HepG2 (cell line): ENCODE results near the gene MAPK12. TPM values are rescaled to one million over a fixed set of nuclear protein-coding genes. Genes with fewer than 3 reads are reported as not detected.
A peak's percentile ranks its signal among the peaks of the same experiment; 100 is the strongest.

ENCODE experiments used
- ATAC-seq: fragments of 200-7000 bp; cut with Tn5 transposase; 3 replicates; pipeline ENCODE4 v1.9.1; 2020; ENCODE audit warnings: mild to moderate bottlenecking, moderate library complexity
- BruUV-seq: library from RNA; stranded (reverse); fragments of 400-500 nt; replicated peaks from 2 replicates; lab custom pipeline; 2021; lab: Mats Ljungman, UMichigan
- CTCF ChIA-PET: fragments of 300-600 bp; formaldehyde crosslinking; extraction: SDS; loops from one replicate; lab custom pipeline; 2021; ENCODE audit warnings: low total read pairs, inconsistent platforms, low intra/inter-chr PET ratio; lab: Yijun Ruan, JAX
- POLR2A ChIA-PET: fragments of 350-600 bp; sonication (Branson Sonifier 250); formaldehyde crosslinking; loops from one replicate; lab custom pipeline; 2020; ENCODE audit warnings: antibody characterized with exemption, inconsistent platforms; lab: Yijun Ruan, JAX
- DNase-seq: peaks from one replicate; pipeline ENCODE4 v3.0.0-alpha.2; 2015; ENCODE audit warnings: low spot score
- FAIRE-seq: peaks from 3 replicates; lab custom pipeline; 2011; peaks lifted over from hg19 to GRCh38; lab: Jason Lieb, UNC
- H2AFZ ChIP-seq: one replicate; pipeline ENCODE4 v1.6.1; 2011; ENCODE audit warnings: low read length, inconsistent platforms
- H3K27ac ChIP-seq: fragments of 300-600 bp; 3 replicates; pipeline ENCODE4 v1.8.0; 2011; ENCODE audit warnings: mixed run types, mild to moderate bottlenecking, mixed read lengths, low read length, inconsistent platforms; ENCODE audit not compliant: insufficient read depth; ENCODE audit errors: extremely low read length
- H3K27me3 ChIP-seq, 2 experiments: fragments of 200-600 bp in 1 of 2; 2 replicates in 1 of 2; 3 replicates in 1 of 2; pipeline versions ENCODE4 v1.6.0 to v1.8.0; 2011; ENCODE audit warnings: low read length in 2 of 2, mild to moderate bottlenecking in 2 of 2, moderate library complexity in 2 of 2, inconsistent platforms in 1 of 2; ENCODE audit not compliant: insufficient read depth in 2 of 2, control insufficient read depth in 1 of 2
- H3K36me3 ChIP-seq, 2 experiments: fragments of 200-600 bp in 1 of 2; replicated peaks in 1 of 2; 2 replicates in 1 of 2; 3 replicates in 1 of 2; pipeline versions ENCODE4 v1.5.1 to v1.8.0; 2011; ENCODE audit warnings: low read length in 2 of 2, inconsistent platforms in 1 of 2; ENCODE audit not compliant: insufficient read depth in 2 of 2, control insufficient read depth in 1 of 2
- H3K4me1 ChIP-seq: 2 replicates; pipeline ENCODE4 v1.5.1; 2012; ENCODE audit warnings: low read length, inconsistent platforms; ENCODE audit not compliant: insufficient read depth
- H3K4me2 ChIP-seq: 2 replicates; pipeline ENCODE4 v1.6.0; 2011; ENCODE audit warnings: low read depth, low read length, inconsistent platforms
- H3K4me3 ChIP-seq, 3 experiments: fragments of 200-600 bp in 1 of 3; sonication (generic), shearing (Covaris generic) in 1 of 3; replicated peaks in 1 of 3; 2 replicates each; pipeline ENCODE4 v1.5.1; 2011 to 2016; ENCODE audit warnings: low read length in 3 of 3, inconsistent platforms in 2 of 3, low read depth in 2 of 3, mild to moderate bottlenecking in 2 of 3, control low read depth in 1 of 3, mixed read lengths in 1 of 3; ENCODE audit not compliant: insufficient read depth in 1 of 3
- H3K79me2 ChIP-seq: one replicate; pipeline ENCODE4 v1.6.1; 2011; ENCODE audit warnings: low read length, inconsistent platforms; ENCODE audit not compliant: insufficient read depth
- H3K9ac ChIP-seq: 2 replicates; pipeline ENCODE4 v1.6.0; 2011; ENCODE audit warnings: mild to moderate bottlenecking, low read depth, low read length, inconsistent platforms; ENCODE audit not compliant: insufficient read depth
- H3K9me3 ChIP-seq: 2 replicates; pipeline ENCODE4 v1.5.1; 2012; ENCODE audit warnings: mild to moderate bottlenecking, low read length
- H4K20me1 ChIP-seq: 2 replicates; pipeline ENCODE4 v1.6.0; 2011; ENCODE audit warnings: inconsistent platforms, mild to moderate bottlenecking, low read length, moderate library complexity; ENCODE audit not compliant: insufficient read depth
- AGO2 ChIP-seq: fragments of 200-400 bp; formaldehyde crosslinking; optimal IDR thresholded peaks from 2 replicates; pipeline ENCODE3; 2017; ENCODE audit warnings: mild to moderate bottlenecking, low read depth, low read length, moderate library complexity
- MED1 ChIP-seq: sonication (generic); formaldehyde crosslinking; IDR thresholded peaks from 2 replicates; pipeline ENCODE4 v1.4.0; 2020; ENCODE audit warnings: missing genetic modification reagents
- PHB2 ChIP-seq: fragments of 450-650 bp; IDR thresholded peaks from 2 replicates; pipeline ENCODE4 v1.6.1; 2018; ENCODE audit not compliant: partially characterized antibody
- POLR2AphosphoS5 ChIP-seq: IDR thresholded peaks from 2 replicates; pipeline ENCODE4 v1.6.1; 2012; ENCODE audit warnings: low read depth, low read length
- SMARCE1 ChIP-seq: fragments of 450-650 bp; IDR thresholded peaks from 2 replicates; pipeline ENCODE4 v1.6.1; 2017; ENCODE audit warnings: borderline replicate concordance
- STAG1 ChIP-seq: sonication (generic); formaldehyde crosslinking; IDR thresholded peaks from 2 replicates; pipeline ENCODE4 v1.4.0; 2020; ENCODE audit warnings: missing genetic modification reagents
- ZBTB33 ChIP-seq: sonication (generic); formaldehyde crosslinking; IDR thresholded peaks from 2 replicates; pipeline ENCODE4 v1.4.0; 2020; ENCODE audit warnings: missing genetic modification reagents
- ZNF678 ChIP-seq: sonication (generic); formaldehyde crosslinking; IDR thresholded peaks from 2 replicates; pipeline ENCODE4 v1.4.0; 2020; ENCODE audit warnings: mild to moderate bottlenecking, missing genetic modification reagents
- ZNF883 ChIP-seq: sonication (generic); formaldehyde crosslinking; IDR thresholded peaks from 2 replicates; pipeline ENCODE4 v1.5.1; 2020; ENCODE audit warnings: mild to moderate bottlenecking, missing genetic modification reagents; ENCODE audit errors: not compliant biosample characterization
- WGBS: methylation state at CpG from one replicate; pipeline ENCODE4 v1.1.6; 2017; ENCODE audit warnings: low lambda C conversion rate; 5-methylcytosine and 5-hydroxymethylcytosine counted together
- in situ Hi-C: cut with HindIII; loops from 2 replicates; pipeline ENCODE4 v1.10.0; 2017; ENCODE audit warnings: low pct_unique_long_range_greater_than_20kb; ENCODE audit not compliant: extremely low pct_ligation_motif_present
- intact Hi-C: fragments of 100-400 bp; cut with micrococcal nuclease; formaldehyde crosslinking; loops from one replicate; pipeline ENCODE4 v1.10.0; 2022; ENCODE audit not compliant: unreplicated experiment
- polyA plus RNA-seq, 8 experiments: library from polyadenylated mRNA; depleted of rRNA in 3 of 8; stranded (reverse) in 7 of 8; unstranded in 1 of 8; fragments of >200 nt; fragmentation: Illumina TruSeq in 4 of 8; extraction: Trizol in 4 of 8; gene quantifications; 2 replicates each; pipeline versions ENCODE4 v1.2.1 to v1.2.3, GENCODE V29; 2011 to 2016; ENCODE audit warnings: low read depth in 4 of 8, missing spikeins in 1 of 8, mixed read lengths in 1 of 8; ENCODE audit not compliant: insufficient read depth in 1 of 8
- total RNA-seq, 5 experiments: library from RNA; depleted of rRNA; stranded (reverse); fragments of >200 nt; fragmentation: Illumina TruSeq; extraction: Trizol; gene quantifications; 2 replicates each; pipeline ENCODE4 v1.2.3, GENCODE V29; 2016; ENCODE audit warnings: low read depth in 1 of 5
- TF ChIP-seq, protein P1 (sequence below): sonication (generic); formaldehyde crosslinking; IDR thresholded peaks from 2 replicates; pipeline ENCODE4 v1.5.0; 2020; ENCODE audit warnings: mild to moderate bottlenecking, missing genetic modification reagents, borderline replicate concordance

Gene MAPK12
- total and polyA plus RNA-seq, 2 of the 13 experiments (the other 11 are each of a cell fraction or from before 2014, with no cell fraction given) = 22.2 to 23.3 TPM

GRCh38 chr22:50207383-50208140 lies 53.9 kb downstream of the MAPK12 start:
- TF ChIP-seq SMARCE1 = no peak
- peak; percentile 46 for TF ChIP-seq AGO2
- TF ChIP-seq PHB2 = no peak
- Histone ChIP-seq H3K79me2 (peaks cover 15% of the 10 kb centered on the region), H2AFZ (no peak overlapping the region), H3K4me2 (no peak overlapping the region), H4K20me1 (peaks cover 2% of the 10 kb centered on the region; the same call in 1 of the 2 replicates), H3K27ac (no peak overlapping the region), H3K9me3 (no peaks in the 10 kb centered on the region), H3K4me1 (peaks cover 28% of the 10 kb centered on the region), H3K36me3 (peaks cover 6 to 38% of the 10 kb centered on the region in 2 experiments; a peak in 4 of 5 replicates), H3K9ac (no peak overlapping the region), H3K27me3 (no peaks in the 10 kb centered on the region), H3K4me3 (no peak overlapping the region)
- POLR2A ChIA-PET = interaction anchor here (1.2 kb wide), 1 partner anchor 62 kb away, joined by 3 read pairs; no protein-coding TSS in a partner anchor
- FAIRE-seq (no peak), ATAC-seq (no peak), DNase-seq (no peak)
- CTCF ChIA-PET = interaction anchor here (0.9 kb wide), 2 partner anchors 58 kb away, joined by 3 to 5 read pairs; no protein-coding TSS in a partner anchor
- no TSS peak for BruUV-seq
- WGBS = 99% methylated on average over 10 of the region's 23 CpGs
- in situ Hi-C loops (loop anchor here (5.0 kb wide), 1 partner anchor 60 kb away; no protein-coding TSS in a partner anchor), intact Hi-C loops (no loop called here)

DNA sequence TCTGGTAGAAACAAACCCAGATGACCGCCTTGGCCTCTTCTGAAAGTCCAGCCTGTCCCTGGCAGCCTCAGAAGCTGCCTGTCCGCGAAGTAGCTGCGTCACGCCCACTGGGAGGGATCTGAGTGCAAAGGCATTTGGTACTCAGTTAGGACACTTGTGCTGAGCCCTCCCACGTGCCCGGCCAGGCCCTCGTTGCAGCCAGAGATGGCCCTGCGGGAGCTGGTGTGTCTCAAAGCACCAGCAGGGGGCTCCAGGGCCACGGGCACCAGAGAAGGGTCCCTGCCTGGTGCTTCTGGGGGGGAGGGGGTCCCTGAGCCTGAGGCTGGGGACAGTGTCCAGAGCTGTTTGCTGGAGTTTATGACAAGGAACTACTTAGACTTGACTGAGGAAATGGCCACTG lies 54.9 kb downstream of the MAPK12 start:
- no CpG with 5 or more reads among the region's 10 CpGs for WGBS
- ChIA-PET CTCF (interaction anchor here (0.9 kb wide), 1 partner anchor 57 kb away, joined by 5 read pairs; no protein-coding TSS in a partner anchor), POLR2A (interaction anchor here (0.7 to 1.2 kb wide), 2 partner anchors 23 to 61 kb away, joined by 3 read pairs; no protein-coding TSS in a partner anchor)
- ATAC-seq (peak; percentile 63), DNase-seq (peak; percentile 35), FAIRE-seq (no peak)
- H3K27me3 ChIP-seq = no peaks in the 10 kb centered on the region
- no peak overlapping the region for H3K9ac ChIP-seq
- H3K27ac ChIP-seq = no peak overlapping the region
- no TSS peak for BruUV-seq
- in situ Hi-C loops (loop anchor here (5.0 kb wide), 1 partner anchor 59 kb away; no protein-coding TSS in a partner anchor), intact Hi-C loops (no loop called here)
- peaks cover 5 to 30% of the 10 kb centered on the region in 2 experiments; a peak in 4 of 5 replicates for H3K36me3 ChIP-seq
- peaks cover 18% of the 10 kb centered on the region for H3K79me2 ChIP-seq
- no peaks in the 10 kb centered on the region for H3K9me3 ChIP-seq
- H2AFZ ChIP-seq = no peak overlapping the region
- H3K4me3 ChIP-seq = no peak overlapping the region
- H3K4me2 ChIP-seq = no peak overlapping the region
- H4K20me1 ChIP-seq = peaks cover 11% of the 10 kb centered on the region
- H3K4me1 ChIP-seq = peaks cover 36% of the 10 kb centered on the region
- TF ChIP-seq, protein P1, sequence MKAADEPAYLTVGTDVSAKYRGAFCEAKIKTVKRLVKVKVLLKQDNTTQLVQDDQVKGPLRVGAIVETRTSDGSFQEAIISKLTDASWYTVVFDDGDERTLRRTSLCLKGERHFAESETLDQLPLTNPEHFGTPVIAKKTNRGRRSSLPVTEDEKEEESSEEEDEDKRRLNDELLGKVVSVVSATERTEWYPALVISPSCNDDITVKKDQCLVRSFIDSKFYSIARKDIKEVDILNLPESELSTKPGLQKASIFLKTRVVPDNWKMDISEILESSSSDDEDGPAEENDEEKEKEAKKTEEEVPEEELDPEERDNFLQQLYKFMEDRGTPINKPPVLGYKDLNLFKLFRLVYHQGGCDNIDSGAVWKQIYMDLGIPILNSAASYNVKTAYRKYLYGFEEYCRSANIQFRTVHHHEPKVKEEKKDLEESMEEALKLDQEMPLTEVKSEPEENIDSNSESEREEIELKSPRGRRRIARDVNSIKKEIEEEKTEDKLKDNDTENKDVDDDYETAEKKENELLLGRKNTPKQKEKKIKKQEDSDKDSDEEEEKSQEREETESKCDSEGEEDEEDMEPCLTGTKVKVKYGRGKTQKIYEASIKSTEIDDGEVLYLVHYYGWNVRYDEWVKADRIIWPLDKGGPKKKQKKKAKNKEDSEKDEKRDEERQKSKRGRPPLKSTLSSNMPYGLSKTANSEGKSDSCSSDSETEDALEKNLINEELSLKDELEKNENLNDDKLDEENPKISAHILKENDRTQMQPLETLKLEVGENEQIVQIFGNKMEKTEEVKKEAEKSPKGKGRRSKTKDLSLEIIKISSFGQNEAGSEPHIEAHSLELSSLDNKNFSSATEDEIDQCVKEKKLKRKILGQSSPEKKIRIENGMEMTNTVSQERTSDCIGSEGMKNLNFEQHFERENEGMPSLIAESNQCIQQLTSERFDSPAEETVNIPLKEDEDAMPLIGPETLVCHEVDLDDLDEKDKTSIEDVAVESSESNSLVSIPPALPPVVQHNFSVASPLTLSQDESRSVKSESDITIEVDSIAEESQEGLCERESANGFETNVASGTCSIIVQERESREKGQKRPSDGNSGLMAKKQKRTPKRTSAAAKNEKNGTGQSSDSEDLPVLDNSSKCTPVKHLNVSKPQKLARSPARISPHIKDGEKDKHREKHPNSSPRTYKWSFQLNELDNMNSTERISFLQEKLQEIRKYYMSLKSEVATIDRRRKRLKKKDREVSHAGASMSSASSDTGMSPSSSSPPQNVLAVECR (CRISPR knock-in tag) = 0 out of 2 replicates have a peak, but pooled peaks have one; percentile 13
- peak; percentile 30; the same call in 1 of the 2 replicates for TF ChIP-seq STAG1
- TF ChIP-seq POLR2AphosphoS5 = no peak
- TF ChIP-seq AGO2 = peak; percentile 11
- TF ChIP-seq ZBTB33 = peak; percentile 28; the same call in 1 of the 2 replicates
- TF ChIP-seq ZNF678 = no peak
- TF ChIP-seq MED1 = no peak
- TF ChIP-seq ZNF883 = no peak
